IMR-90 (cell line): Measurements from ENCODE around the gene UBE2L3. TPM values are rescaled to one million over a fixed set of nuclear protein-coding genes. Genes with fewer than 3 reads are reported as not detected.

Experiments used
- CHD1 ChIP-seq: IDR thresholded peaks from 2 replicates; pipeline ENCODE4 v1.6.1; 2012; ENCODE audit warnings: low read depth, low read length, improper control_type of control experiment
- SMC3 ChIP-seq: fragments of 150-350 bp; IDR thresholded peaks from 2 replicates; pipeline ENCODE4 v1.6.1; 2016; ENCODE audit warnings: low read depth, mild to moderate bottlenecking, antibody characterized with exemption, low read length, moderate library complexity
- polyA plus RNA-seq, 3 experiments: library from polyadenylated mRNA; depleted of rRNA; stranded (reverse); fragments of >200 nt; gene quantifications; 2 replicates each; pipeline ENCODE4 v1.2.3, GENCODE V29; 2012; ENCODE audit warnings: low replicate concordance in 1 of 3
- total RNA-seq: library from RNA; depleted of rRNA; stranded (reverse); fragments of >200 nt; gene quantifications from 2 replicates; pipeline ENCODE4 v1.2.3, GENCODE V29; 2012

The UBE2L3 gene
- total and polyA plus RNA-seq, 2 of the 4 experiments (the other 2 are of a cell fraction) = 29.0 to 72.9 TPM

DNA sequence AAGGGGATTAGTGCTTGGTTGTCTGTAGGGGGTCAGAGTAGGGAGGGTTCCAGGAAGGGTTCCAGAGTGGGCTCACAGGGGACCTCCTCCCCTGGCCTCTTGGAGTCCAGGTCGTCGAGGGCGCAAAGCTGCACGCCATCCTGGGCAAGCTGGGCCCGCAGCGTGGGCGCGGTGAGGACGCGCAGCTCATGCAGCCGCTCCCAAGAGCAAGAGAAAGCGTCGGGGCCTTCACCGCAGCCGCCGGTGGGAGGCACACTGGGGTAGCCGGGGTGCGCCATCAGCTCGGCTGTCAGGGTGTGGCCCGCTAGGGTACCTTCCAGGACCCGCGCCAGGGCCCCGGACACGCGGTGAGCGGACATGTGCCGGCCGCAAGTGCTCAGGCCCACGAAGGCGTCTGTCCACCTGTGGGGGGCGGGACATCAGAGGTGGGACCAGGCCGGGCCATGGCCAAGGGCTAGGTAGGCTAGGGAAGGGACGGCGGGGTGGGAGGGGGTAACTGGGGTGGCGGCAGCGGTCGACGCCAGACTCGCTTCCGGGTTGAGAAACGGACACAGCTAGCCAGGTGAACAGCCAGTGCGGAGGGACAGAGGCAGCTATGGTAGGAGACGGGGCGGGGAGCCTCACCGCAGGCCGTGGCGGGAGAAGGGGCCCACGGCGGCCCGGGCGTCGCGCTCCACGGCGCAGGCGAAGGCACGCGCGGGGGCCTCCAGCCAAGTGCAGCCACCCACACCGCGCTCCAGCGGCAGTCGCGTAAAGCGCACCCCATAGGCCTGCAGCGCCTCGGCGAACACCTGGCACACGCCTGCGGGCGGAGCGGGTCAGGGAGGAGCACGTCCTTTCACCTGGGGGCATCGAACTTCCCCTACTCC lies 61.1 kb downstream of the UBE2L3 start (continued):
- TF ChIP-seq SMC3 (no peak), CHD1 (no peak)
